IPS-18c (cell line): ENCODE results near the gene NHLRC2.

ENCODE experiments used
- H3K4me3 ChIP-seq: 2 replicates; pipeline ENCODE4 v1.7.0; 2013; ENCODE audit warnings: low read depth, mild to moderate bottlenecking, low read length, moderate library complexity; ENCODE audit not compliant: insufficient read depth
- H3K9me3 ChIP-seq: one replicate; pipeline ENCODE4 v1.6.1; 2013; ENCODE audit warnings: mild to moderate bottlenecking, low read length, moderate library complexity; ENCODE audit not compliant: control insufficient read depth, insufficient read depth

NHLRC2 gene

GRCh38 chr10:113854761-113855588, 514 bp downstream of the NHLRC2 start:
- H3K9me3 ChIP-seq = no peaks in the 10 kb centered on the region
- H3K4me3 ChIP-seq = peak overlapping the region; percentile 92

GRCh38 chr10:113856563-113856962, 2.1 kb downstream of the NHLRC2 start:
- Histone ChIP-seq H3K9me3 (no peaks in the 10 kb centered on the region), H3K4me3 (no peak overlapping the region)

GRCh38 chr10:113857210-113857609, 2.7 kb downstream of the NHLRC2 start:
- H3K4me3 ChIP-seq = no peak overlapping the region
- H3K9me3 ChIP-seq = no peaks in the 10 kb centered on the region

- no peaks in the 10 kb centered on the region for H3K9me3 ChIP-seq
- H3K4me3 ChIP-seq = no peak overlapping the region
Measured at GRCh38 chr10:113858541-113858940, 4.1 kb downstream of the NHLRC2 start.

- Histone ChIP-seq H3K9me3 (no peaks in the 10 kb centered on the region), H3K4me3 (no peak overlapping the region)
Measured at GRCh38 chr10:113859261-113859660, 4.8 kb downstream of the NHLRC2 start.

GRCh38 chr10:113865901-113866300, 11.4 kb downstream of the NHLRC2 start:
- Histone ChIP-seq H3K9me3 (no peaks in the 10 kb centered on the region), H3K4me3 (no peak overlapping the region)

GRCh38 chr10:113866551-113867394, 12.3 kb downstream of the NHLRC2 start:
- Histone ChIP-seq H3K4me3 (no peak overlapping the region), H3K9me3 (no peaks in the 10 kb centered on the region)

- no peaks in the 10 kb centered on the region for H3K9me3 ChIP-seq
- H3K4me3 ChIP-seq = no peak overlapping the region
Measured at GRCh38 chr10:113867904-113868303, 13.4 kb downstream of the NHLRC2 start.

- no peaks in the 10 kb centered on the region for H3K9me3 ChIP-seq
- H3K4me3 ChIP-seq = no peak overlapping the region
Measured at GRCh38 chr10:113869789-113870188, 15.3 kb downstream of the NHLRC2 start.

GRCh38 chr10:113872139-113873030, 17.9 kb downstream of the NHLRC2 start:
- Histone ChIP-seq H3K4me3 (no peak overlapping the region), H3K9me3 (no peaks in the 10 kb centered on the region)

- no peak overlapping the region for H3K4me3 ChIP-seq
- no peaks in the 10 kb centered on the region for H3K9me3 ChIP-seq
Measured at GRCh38 chr10:113875212-113875611, 20.8 kb downstream of the NHLRC2 start.

GRCh38 chr10:113876461-113876860, 22.0 kb downstream of the NHLRC2 start:
- H3K4me3 ChIP-seq = no peak overlapping the region
- no peaks in the 10 kb centered on the region for H3K9me3 ChIP-seq

GRCh38 chr10:113879691-113880090, 25.2 kb downstream of the NHLRC2 start:
- no peak overlapping the region for H3K4me3 ChIP-seq
- H3K9me3 ChIP-seq = no peaks in the 10 kb centered on the region

- no peak overlapping the region for H3K4me3 ChIP-seq
- H3K9me3 ChIP-seq = no peaks in the 10 kb centered on the region
Measured at GRCh38 chr10:113880236-113880635, 25.8 kb downstream of the NHLRC2 start.

- Histone ChIP-seq H3K4me3 (no peak overlapping the region), H3K9me3 (no peaks in the 10 kb centered on the region)
Measured at GRCh38 chr10:113882240-113882639, 27.8 kb downstream of the NHLRC2 start.

GRCh38 chr10:113889911-113890310, 35.5 kb downstream of the NHLRC2 start:
- Histone ChIP-seq H3K9me3 (no peaks in the 10 kb centered on the region), H3K4me3 (no peak overlapping the region)

GRCh38 chr10:113890769-113891168, 36.3 kb downstream of the NHLRC2 start:
- no peaks in the 10 kb centered on the region for H3K9me3 ChIP-seq

More at GRCh38 chr10:113890769-113891168, 36.3 kb downstream of the NHLRC2 start:
- H3K4me3 ChIP-seq = no peak overlapping the region
